ENCODE results near the gene HRH3.

The HRH3 gene

DNA sequence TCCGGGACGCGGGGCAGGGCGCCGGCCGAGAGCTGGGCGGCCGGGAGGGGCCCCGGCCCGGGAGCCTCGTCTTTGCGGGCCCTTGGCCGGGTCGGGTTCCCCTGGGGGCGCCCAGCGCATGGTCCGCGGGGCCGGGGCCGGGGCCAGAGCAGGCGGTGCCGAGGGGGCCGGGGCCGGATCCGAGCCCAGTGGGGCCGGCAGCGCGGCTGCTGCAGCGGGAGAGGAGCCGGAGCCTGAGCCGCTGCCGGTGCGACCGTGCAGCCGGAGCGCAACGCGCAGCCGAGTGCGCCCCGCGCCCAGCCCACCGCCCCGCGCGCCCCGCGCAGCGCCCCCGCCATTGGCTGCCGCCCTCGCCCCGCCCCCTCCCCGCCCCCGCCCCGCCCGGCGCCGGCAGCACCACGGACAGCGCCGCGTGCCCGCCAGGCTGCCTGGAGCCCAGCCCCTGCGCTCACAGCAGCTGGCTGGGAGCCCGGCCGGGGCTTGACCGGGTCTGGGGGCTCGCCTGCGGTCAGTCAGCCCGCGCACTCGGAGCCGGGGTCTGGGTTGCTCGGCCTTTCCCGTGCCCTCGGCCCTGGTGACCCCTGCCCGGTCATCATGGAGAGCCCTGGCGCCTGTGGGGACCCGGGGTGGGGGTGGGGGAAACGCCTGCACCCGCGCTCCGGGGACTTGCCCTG, at the start of gene HRH3:
Gene HRH3, minus strand, starts transcription at position 287 of the 674 bp plus-strand sequence. CDS start 308 bp downstream, outside the sequence.
- peak within 1 kb of the TSS; percentile 37 for H3K4me3 ChIP-seq (ENCODE audit: low read depth, low read length)

DNA sequence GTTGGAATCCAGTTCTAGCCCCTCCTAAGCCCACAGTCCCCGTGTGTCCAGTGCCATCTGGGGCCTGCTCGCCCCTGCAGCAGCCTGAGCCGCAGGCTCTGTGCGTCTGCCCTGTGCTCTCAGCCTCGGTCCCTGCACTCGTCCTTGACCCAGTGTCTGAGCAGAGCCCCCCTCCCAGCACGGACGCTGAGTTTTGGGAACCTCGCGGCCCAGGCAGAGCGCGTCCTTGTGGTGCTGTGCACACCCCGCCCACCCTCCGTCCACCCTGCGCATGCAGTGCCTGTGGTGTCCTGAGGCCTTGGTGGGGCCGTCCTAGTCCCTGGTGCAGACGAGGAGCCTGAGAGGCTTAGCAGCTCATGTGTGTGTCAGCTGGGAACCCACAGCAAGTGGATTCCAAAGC, 49.8 kb upstream of the HRH3 start:
- H3K4me3 ChIP-seq (ENCODE audit: low read depth, low read length) = no peak overlapping the region

DNA sequence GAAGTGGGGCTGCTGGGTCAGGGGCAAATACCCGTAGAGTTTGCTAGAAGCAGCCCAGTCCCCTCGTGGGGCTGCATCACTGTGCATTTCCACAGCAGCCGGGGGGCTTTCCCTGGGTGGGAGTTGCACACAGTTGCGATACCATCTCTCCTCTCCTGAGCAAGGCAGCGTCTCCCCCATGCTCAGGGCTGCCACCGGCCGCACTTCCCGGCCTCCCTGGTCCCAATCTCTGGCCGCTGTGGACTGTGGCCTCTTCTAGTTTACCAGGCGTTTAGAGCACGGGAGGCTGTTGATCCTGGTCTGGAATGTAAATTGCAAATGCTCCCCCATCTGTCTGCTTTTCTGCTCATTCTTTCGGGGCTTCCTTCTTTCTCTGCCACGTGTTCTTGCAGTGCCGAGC, 49.3 kb upstream of the HRH3 start:
- no peak overlapping the region for H3K4me3 ChIP-seq (ENCODE audit: low read depth, low read length)

DNA sequence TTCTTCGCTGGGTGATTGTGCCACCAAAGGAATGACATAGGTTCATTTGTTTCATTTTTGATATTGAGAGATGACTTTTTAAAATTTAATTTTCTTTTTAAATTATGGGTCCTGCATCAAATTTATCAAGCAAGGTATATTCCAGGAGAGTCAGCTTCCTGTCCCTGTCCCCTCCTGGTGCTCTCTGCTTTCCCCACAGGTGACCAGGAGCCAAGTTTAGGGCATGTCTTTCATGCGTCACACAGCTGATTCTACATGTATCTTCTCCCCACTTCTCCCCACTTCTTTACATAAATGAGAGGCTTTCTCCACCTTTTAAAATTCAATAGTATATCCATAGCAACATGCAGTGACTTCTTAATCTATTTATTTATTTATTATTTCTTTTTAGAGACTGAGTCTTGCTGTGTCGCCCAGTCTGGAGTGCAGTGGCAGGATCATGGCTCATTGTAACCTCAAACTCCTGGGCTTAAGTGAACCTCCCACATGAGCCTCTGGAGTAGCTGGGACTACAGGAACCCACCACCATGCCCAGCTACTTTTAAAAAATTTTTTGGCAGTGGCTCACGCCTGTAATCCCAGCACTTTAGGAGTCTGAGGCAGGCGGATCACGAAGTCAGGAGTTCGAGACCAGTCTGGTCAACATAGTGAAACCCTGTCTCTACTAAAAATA, 48.3 kb upstream of the HRH3 start:
- no peak overlapping the region for H3K4me3 ChIP-seq (ENCODE audit: low read depth, low read length)

DNA sequence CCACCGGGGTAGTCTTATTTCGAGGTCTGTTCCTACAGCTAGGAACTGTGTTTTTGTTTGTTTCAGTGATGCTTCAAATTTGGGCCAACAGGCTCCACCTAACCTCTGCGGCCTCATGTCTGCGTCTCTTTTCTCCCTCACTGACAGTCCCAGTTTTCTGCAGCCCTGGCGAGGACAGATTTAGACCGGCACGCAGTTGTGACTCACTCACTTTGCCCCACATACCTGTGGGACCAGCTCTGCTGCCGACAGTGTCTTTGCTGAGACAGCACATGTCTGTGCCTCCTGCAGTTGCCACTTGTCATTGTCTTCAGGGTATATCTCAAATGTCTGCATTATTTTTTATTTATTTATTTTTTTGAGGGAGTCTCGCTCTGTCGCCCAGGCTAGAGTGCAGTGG, 47.5 kb upstream of the HRH3 start:
- no peak overlapping the region for H3K4me3 ChIP-seq (ENCODE audit: low read depth, low read length)

DNA sequence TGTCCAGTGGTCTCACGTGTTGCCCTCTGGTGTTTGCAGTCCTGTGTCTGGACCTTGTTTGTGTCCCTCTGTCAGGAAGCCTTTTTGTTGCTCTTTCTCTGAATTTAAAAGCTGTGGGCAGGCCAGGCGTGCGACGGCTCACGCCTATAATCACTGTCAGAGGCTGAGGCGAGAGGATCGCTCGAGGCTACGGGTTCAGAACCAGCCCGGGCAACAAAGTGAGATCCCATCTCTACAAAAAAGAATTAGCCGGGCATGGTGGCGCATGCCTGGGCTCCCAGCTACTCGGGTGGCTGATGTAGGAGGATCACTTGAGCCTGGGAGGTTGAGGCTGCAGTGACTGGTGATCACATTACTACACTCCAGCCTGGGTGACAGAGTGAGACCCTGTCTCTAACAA, 46.8 kb upstream of the HRH3 start:
- H3K4me3 ChIP-seq (ENCODE audit: low read depth, low read length) = no peak overlapping the region

DNA sequence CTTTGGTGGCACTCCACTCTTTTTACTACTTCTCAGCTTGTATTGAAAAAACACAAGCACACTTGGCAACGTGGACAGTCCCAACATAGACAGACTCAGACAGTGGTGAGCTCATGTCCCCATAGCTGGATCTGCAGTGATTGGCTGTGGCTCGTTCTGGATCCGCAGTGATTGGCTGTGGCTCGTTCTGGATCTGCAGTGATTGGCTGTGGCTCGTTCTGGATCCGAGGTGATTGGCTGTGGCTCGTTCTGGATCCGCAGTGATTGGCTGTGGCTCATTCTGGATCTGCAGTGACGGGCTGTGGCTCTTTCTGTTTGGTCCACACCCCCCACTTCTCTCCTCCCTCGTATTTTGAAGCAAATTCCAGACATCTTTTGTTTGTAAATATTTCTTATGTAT, 46.3 kb upstream of the HRH3 start:
- H3K4me3 ChIP-seq (ENCODE audit: low read depth, low read length) = no peak overlapping the region

DNA sequence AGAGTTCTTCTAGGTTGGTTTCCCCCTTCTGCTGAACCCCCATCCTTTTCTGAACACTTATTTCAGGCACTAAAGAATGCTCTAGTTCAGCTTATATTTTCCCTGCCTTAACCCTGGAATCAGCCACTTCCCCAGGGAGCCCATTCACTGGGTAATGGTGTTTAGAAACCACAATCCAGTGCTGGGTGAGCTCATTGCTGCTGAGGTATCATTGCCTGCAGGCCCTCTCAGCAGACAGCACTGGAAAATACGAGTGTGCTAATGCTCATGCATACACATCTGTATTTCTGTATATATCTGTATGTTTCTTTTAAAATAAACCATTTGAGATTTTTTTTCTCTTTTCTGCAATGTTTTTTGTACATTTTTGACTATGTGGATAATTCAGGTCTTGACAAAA, 45.3 kb upstream of the HRH3 start:
- no peak overlapping the region for H3K4me3 ChIP-seq (ENCODE audit: low read depth, low read length)

DNA sequence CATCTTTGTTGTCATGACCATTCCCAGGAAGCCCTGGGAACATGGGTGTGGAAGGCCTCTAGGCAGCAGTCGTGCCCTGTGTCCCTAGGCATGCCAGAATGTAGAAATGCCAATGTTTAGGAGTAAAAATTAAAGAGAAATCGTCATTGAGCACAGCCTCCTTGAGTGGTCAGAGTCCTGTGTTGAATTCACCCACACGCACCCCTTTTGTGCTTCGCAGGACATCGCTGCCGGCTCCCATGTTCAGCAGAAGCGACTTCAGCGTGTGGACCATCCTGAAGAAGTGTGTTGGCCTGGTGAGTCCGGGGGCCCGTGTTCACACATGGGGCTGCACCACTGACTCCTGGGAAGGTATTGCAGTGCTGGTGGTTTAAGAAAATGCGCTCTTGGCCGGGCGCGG, 43.3 kb upstream of the HRH3 start:
- H3K4me3 ChIP-seq (ENCODE audit: low read depth, low read length) = no peak overlapping the region

DNA sequence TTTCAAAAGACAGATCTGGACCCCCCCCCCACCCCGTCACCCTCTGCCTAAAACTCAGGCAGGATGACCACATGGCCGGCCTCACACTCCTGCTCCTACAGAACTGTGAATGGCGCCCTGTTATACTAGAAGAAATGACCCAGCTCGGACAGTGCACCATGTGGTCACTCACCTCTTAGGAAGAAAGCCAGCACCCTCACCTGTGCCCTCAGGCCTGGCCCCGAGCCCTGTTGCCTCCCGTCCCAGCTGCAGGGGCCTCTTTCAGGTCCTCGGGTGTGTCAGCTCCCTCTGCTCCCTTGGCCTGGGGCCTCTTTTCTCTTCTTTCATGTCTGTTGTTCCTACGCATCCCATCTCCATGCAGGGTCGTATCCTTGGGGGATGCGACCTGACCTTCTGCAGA, 42.0 kb upstream of the HRH3 start:
- H3K4me3 ChIP-seq (ENCODE audit: low read depth, low read length) = no peak overlapping the region

DNA sequence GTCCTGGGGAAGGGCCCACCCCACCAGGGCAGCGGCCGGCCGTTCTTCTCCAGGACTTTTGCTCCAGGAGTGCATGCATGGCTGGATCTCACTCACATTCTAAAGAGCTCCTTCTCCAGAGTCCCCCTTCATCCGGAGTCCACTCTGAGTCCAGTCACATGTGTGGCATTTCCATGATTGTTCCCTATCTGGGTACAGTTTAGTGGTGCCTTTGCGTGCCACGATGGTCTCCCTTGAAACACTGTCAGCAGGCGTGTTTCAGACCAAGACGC, 39.2 kb upstream of the HRH3 start:
- no peak overlapping the region for H3K4me3 ChIP-seq (ENCODE audit: low read depth, low read length)

DNA sequence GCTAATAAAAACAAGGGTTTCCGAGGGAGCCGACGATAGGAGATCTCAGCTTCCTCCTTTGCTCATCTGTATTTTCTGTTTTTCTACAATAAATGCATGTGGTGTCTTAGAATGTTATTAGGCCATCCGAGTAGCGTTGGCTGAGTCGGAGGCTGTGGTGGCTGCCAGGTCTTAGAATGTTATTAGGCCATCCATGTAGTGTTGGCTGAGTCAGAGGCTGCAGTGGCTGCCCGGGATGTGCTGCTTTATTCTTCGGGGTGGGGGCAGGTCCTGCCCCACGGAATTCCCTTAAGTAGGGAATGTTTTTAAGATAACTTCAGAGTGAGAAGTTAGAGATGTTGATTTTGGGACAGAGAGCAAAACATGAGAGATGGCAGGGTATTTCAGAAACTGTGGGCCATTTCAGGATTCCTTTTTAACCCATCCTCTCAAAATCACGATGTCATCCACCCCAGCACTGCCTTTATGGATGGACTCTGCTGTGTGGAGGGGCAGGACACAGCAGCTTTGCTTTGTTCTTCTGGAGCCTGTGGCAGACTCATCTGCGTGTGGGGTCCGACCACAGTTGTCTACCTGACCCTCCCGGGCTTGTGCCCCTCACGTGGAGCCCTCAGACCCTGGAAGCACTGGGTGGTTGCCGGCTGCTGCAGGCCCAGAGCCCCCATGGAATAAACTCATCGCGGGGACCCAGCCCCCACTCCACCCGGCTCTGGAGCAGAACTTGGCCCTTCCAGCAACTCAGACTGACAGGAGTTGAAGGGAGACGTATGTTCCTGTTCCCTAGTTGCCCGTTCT, 38.6 kb upstream of the HRH3 start:
- H3K4me3 ChIP-seq (ENCODE audit: low read depth, low read length) = no peak overlapping the region

DNA sequence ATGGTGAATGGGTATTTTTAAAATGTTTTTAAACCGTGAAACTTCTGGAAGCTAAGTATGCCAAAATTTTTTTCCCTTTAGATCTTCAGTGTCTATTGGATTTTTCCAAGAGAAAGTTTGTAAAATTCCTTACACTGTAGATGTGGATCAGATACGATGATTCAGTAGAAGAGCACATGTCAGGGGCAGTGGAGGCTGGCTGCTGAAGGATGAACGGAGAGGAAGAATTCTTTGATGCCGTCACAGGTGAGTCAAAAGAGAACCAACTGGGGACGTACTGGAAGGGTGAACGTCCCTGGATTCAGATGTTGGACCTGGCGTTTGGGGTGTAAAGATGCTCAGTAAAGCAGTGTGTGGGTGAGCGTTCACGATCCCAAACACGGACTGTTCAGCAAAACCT, 35.9 kb upstream of the HRH3 start:
- no peak overlapping the region for H3K4me3 ChIP-seq (ENCODE audit: low read depth, low read length)

DNA sequence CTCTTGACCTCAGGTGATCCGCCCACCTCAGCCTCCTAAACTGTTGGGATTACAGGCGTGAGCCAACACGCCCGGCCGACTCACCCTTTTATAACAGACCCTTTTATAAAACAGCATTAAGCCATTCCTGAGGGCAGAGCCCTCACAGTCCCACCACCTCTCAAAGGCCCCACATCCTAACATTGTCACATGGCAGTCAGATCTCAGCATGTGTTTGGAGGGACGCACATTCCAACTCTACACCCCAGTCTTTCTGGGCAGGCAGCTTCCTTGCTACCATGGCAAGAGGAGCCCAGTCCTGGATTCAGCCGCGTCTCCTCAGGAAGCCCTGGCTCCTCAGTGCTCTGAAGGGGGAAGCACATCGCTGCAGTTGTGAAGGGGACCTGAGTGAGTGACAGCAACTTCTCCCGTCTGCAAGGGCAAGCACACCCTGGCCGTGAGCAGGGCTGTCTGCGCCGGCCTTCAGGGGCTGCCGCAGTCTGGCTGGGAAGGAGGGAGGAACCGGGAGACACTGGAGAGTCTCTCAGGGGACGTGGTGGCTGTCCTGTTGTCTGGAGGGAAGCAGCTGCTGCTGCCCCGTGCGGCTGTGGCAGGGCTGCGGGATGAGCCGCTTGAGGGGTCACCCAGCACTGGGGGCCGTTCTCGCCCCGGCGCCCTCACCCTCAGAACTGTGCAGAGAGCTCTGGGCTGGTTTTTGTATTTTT, 34.1 kb upstream of the HRH3 start:
- H3K4me3 ChIP-seq (ENCODE audit: low read depth, low read length) = no peak overlapping the region

DNA sequence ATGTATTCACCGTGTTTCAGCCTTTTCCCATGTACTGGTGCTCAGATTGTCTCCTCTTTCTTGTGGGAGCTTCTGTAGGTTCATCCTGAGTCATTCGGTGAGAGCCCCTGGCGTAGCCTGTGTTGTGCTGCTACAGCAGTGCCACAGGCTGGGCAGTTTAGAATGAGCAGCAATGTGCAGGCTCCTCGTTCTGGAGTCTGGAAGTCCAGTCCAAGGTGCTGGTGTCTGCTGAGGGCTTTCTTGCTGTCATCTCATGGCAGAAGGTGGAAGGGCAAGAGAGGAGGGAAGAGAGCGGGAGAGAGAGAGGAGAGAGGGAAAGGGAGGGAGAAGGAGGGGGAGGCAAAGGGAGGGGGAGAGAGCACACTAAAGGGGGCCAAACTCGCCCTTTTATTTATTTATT, 33.3 kb upstream of the HRH3 start:
- H3K4me3 ChIP-seq (ENCODE audit: low read depth, low read length) = no peak overlapping the region

DNA sequence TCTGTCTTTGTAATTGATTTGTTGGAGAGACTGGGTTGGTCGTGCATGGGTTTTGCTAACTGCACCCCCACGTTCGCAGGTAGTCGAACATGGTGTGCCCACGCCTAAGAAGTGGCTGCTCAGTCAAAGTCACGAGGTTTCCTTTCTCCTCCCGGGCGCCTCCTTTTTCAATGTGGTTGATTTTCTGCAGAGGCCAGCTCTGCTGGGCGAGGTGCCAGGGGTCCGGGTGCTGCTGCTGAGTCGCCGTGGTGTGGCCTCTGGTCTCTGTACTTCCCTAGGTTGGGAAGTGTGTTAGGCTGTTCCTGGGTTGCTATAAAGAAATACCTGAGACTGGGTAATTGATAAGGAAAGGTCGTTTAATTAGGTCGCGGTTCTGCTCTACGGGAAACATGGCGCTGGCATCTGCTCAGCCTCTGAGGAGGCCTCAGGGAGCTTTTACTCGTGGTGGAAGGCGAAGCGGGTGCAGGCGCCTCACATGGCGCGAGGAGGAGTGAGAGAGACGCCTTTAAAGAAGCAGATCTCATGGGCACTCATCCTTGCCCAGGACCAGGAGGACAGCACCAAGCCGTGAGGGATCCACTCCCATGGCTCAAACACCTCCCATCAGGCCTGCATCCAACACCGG, 32.4 kb upstream of the HRH3 start:
- H3K4me3 ChIP-seq (ENCODE audit: low read depth, low read length) = no peak overlapping the region

DNA sequence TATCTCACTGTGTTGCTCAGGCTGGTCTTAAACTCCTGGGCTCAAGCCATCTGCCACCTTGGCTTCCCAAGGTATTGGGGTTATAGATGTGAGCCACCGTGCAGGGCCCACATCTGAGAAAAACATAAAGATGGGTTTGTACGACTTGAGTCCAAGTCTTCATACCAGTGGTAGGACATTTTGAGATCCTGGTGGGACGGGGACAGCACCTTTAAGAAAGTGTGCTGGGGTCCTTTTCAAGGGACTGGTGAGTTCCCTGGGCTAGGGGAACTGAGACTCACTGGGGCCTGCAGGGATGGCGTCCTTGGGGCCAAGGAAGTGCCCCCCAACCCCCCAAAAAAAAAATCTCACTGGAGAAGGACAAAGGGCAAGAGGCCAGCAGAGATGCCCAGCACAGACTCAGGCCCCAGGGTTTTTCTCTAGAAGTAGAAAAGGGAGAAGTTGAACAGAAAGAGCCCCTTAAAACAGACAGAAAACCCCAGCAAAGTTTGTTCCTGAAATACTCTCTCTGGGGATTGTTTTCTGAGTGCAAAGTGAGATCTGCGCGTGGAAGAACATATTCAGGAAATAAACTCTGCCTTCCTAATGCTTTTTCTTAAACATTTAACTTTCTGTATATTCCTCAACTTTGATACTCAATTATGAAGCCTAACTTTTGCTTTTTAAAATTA, 28.9 kb upstream of the HRH3 start:
- H3K4me3 ChIP-seq (ENCODE audit: low read depth, low read length) = no peak overlapping the region

DNA sequence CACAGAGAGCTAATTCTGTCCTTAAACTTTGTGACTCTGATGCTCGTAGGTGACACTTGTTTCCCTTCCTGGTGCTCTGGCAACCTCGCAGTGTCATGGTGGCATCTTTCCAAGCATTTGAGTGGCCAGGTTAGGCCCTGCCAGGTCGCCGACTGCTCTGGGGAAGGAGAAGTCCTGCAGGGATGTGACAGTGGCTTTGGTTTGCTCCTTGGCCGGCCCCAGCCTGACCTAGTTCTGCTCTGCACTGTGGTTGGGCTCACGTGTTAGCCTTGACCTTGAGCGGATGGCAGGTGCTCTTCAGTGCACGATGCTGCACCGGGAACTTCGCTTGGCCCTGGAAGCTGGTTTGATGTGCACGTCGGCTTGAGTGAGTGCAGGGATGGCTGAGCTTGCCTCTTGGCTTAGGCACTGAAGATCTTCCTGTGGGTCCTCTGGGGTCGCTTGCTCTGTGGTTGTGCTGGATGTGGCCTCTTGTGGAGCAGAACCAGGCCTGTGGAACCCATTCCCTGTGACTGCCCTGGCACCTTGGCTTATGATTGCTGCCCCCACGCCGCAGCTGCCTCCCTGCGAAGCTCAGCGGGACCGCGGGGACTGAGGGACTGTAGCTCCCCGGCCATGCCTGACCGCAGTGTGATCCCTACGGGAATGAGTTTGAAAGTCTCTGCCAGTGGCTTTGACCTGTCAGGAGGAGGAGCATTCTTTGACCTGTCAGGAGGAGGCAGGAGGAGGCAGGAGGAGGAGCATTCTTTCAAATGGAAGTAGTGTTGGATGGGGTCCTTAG, 27.0 kb upstream of the HRH3 start:
- H3K4me3 ChIP-seq (ENCODE audit: low read depth, low read length) = no peak overlapping the region

DNA sequence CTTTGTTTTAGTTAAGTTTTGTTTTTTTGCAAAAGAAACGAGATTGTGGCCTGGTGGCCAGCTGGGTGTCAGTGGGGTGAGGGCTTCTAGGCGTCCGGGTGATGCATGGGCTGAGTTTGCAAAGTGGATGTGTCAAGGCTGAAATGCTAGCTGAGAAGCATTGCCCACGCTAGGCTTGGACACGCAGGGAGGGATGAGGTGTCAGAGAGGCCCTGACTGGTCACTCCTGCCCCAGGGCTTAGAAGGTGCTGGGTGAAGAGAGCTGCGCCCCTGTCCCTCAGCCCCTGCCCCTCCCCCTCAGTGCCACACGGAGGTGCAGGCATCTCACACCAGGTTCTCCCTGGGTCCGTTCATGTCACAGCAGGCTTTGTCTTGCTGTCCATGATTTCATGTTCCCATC, 26.4 kb upstream of the HRH3 start:
- no peak overlapping the region for H3K4me3 ChIP-seq (ENCODE audit: low read depth, low read length)

DNA sequence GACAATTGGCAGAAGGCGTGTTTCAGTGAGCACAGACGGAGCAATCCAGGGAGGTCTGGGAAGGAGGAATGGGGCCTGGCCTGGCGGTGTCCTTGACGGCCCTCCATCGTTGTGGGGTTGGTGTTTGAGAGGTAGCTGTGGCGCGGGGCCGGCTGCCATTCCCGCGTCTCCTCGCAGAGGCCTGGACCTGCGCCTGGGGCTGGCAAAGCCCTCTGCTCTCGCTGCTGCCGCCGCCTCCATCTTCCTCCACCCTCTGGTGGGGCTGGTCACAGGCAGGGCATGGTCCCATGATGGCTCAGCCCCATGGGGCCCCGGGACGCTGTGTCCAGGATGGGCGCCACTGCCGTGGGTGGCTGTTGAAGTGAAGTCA, 25.8 kb upstream of the HRH3 start:
- no peak overlapping the region for H3K4me3 ChIP-seq (ENCODE audit: low read depth, low read length)

All from iPS-11a (cell line).